Spleen (tissue), 11 donors: ENCODE results near the gene RCC1. TPM values are rescaled to one million over a fixed set of nuclear protein-coding genes. Genes with fewer than 3 reads are reported as not detected.

Source experiments
- DNase-seq: peaks from one replicate; pipeline ENCODE4 v3.0.0-alpha.2; 2020
- H3K27ac ChIP-seq, 8 donors: fragments of 200-600 bp; sonication (generic) in 7 of 8; 1 replicate in 4 of 8; 2 replicates in 4 of 8; pipeline versions ENCODE4 v1.5.0 to v1.8.0; 2016 to 2021; ENCODE audit warnings: inconsistent platforms in 4 of 8, mild to moderate bottlenecking in 4 of 8, moderate library complexity in 1 of 8
- H3K27me3 ChIP-seq, 7 donors: fragments of 200-600 bp; sonication (generic) in 6 of 7; replicated peaks in 1 of 7; 1 replicate in 4 of 7; 2 replicates in 3 of 7; pipeline versions ENCODE4 v1.5.0 to v1.8.0; 2016 to 2021; ENCODE audit warnings: inconsistent platforms in 3 of 7, mild to moderate bottlenecking in 1 of 7
- H3K36me3 ChIP-seq, 6 donors: fragments of 200-600 bp; sonication (generic) in 5 of 6; 1 replicate in 4 of 6; 2 replicates in 2 of 6; pipeline versions ENCODE4 v1.5.0 to v1.8.0; 2016 to 2021; ENCODE audit warnings: inconsistent platforms in 2 of 6
- H3K4me1 ChIP-seq, 6 donors: fragments of 200-600 bp; sonication (generic) in 5 of 6; 1 replicate in 3 of 6; 2 replicates in 3 of 6; pipeline versions ENCODE4 v1.5.0 to v1.8.0; 2016 to 2021; ENCODE audit warnings: inconsistent platforms in 3 of 6
- H3K4me3 ChIP-seq, 8 donors: fragments of 200-600 bp; sonication (generic) in 7 of 8; 1 replicate in 4 of 8; 2 replicates in 4 of 8; pipeline versions ENCODE4 v1.5.0 to v1.8.0; 2016 to 2021; ENCODE audit warnings: inconsistent platforms in 4 of 8, mild to moderate bottlenecking in 4 of 8, moderate library complexity in 2 of 8
- H3K9me3 ChIP-seq, 8 donors: fragments of 200-600 bp; sonication (generic) in 7 of 8; 1 replicate in 4 of 8; 2 replicates in 4 of 8; pipeline versions ENCODE4 v1.5.0 to v1.8.0; 2016 to 2021; ENCODE audit warnings: inconsistent platforms in 4 of 8
- POLR2A ChIP-seq, 3 donors: fragments of 450-650 bp; IDR thresholded peaks; one replicate each; pipeline ENCODE4 v1.5.1; 2017; ENCODE audit warnings: antibody characterized with exemption in 3 of 3, mild to moderate bottlenecking in 1 of 3
- POLR2AphosphoS5 ChIP-seq, 3 donors: sonication (generic); formaldehyde crosslinking; IDR thresholded peaks; one replicate each; pipeline ENCODE4 v1.5.1; 2017; ENCODE audit warnings: antibody characterized with exemption in 3 of 3
- WGBS, 5 donors: extraction: QIAGEN DNeasy Blood & Tissue Kit in 3 of 5; methylation state at CpG; one replicate each; pipeline versions ENCODE4 v1.1.5 to v1.1.7; 2013 to 2018; 5-methylcytosine and 5-hydroxymethylcytosine counted together
- intact Hi-C: fragments of 100-400 bp; cut with DNase I; formaldehyde crosslinking; loops from one replicate; pipeline ENCODE4 v1.15.0; 2023; ENCODE audit warnings: low total_unique reads
- polyA plus RNA-seq, 3 donors: library from polyadenylated mRNA; stranded (reverse); fragments of 200-250 nt; gene quantifications; one replicate each; pipeline ENCODE4 v1.2.1, GENCODE V29; 2013
- total RNA-seq, 7 donors: library from RNA; depleted of rRNA in 3 of 7; stranded (reverse); fragments of >200 nt in 3 of 7; fragmentation: NEBNext Ultra II Directional in 4 of 7; extraction: Animal tissue kit (Norgen Biotek cat#: 25700) in 4 of 7; gene quantifications; one replicate each; pipeline versions ENCODE4 v1.1.0 to v1.2.1, GENCODE V29; 2016 to 2021
- TF ChIP-seq, protein P1 (sequence below), 11 experiments: fragments of 200-600 bp in 7 of 11; fragments of 450-650 bp in 4 of 11; sonication (generic) in 4 of 11; IDR thresholded peaks in 8 of 11; conservative IDR thresholded peaks in 3 of 11; 1 replicate in 7 of 11; 2 replicates in 4 of 11; pipeline versions ENCODE4 v1.4.0 to v1.8.0; 2016 to 2021; ENCODE audit warnings: antibody characterized with exemption in 11 of 11, inconsistent platforms in 4 of 11, mild to moderate bottlenecking in 1 of 11
- donor health status: healthy with polysubstance abuse.
- donor health status: DM: no; HTN: no; CAD: no; lungs with moderate emphysema.
- donor health status: DM: no; HTN: no; CAD: no.
- donor health status: Bipolar disorder and iron deficiency.
- donor health status: healthy.
- donor health status: DM: no; HTN: no; CAD: no.
- donor health status: DM: yes; HTN: yes; CAD: no.

RCC1 gene
- total and polyA plus RNA-seq, 10 donors, result 15.1 to 29.0 (median 23.3) TPM

DNA sequence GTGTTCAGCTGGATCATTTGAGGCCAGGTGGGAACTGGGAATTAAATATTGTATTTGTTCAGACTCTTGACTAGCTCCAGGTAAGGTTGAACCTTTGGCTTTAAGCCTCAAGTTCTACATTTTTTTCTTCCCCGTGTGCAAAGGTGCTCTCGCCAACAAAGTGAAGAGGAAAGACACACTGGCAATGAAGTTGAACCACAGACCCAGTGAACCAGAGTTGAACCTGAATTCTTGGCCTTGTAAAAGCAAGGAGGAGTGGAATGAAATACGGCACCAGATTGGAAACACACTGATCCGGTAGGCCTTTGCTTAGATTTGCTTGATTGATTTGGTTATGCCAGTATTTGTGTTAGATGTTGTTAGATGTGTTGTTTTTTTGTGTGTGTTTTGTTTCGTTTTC is 25.5 kb upstream of the RCC1 start:
- no peak for DNase-seq
- H3K4me3 ChIP-seq, result no peak overlapping the region
- H3K27me3 ChIP-seq, result no peaks in the 10 kb centered on the region
- H3K9me3 ChIP-seq, result no peaks in the 10 kb centered on the region
- TF ChIP-seq POLR2AphosphoS5 (IDR thresholded peaks at IDR 0.05) (no peak), POLR2A (IDR thresholded peaks at IDR 0.05) (no peak)
- no peaks in the 10 kb centered on the region for H3K4me1 ChIP-seq
- intact Hi-C loops, result no loop called here
- peaks cover 0 to 100% (median 55%) of the 10 kb centered on the region in 6 donors for H3K36me3 ChIP-seq
- H3K27ac ChIP-seq, result no peak overlapping the region
- WGBS, 5 donors, result 95 to 97% (median 95%) methylated on average over 5 of the region's 5 CpGs

DNA sequence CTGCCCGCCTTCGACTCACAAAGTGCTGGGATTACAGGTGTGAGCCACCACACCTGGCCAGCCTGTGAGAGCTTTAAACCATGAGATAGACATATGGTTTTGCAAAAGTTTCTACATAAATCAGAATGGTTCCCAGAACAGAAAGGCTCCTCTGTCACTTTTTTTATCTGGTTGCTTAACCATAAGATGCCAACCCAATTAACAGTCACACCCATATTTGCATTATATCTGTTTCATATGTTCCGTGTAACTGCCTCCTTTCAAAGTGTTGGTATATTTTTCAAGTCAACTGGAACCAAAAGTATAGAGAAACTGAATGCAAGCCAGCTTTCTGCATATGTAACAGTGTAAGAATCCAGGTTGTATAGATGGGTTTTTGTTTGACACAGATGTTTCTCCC is 23.7 kb upstream of the RCC1 start:
- 84 to 94% (median 89%) methylated on average over 3 of the region's 3 CpGs for WGBS, 5 donors
- peaks cover 0 to 100% (median 54%) of the 10 kb centered on the region in 6 donors for H3K36me3 ChIP-seq
- TF ChIP-seq, protein P1, sequence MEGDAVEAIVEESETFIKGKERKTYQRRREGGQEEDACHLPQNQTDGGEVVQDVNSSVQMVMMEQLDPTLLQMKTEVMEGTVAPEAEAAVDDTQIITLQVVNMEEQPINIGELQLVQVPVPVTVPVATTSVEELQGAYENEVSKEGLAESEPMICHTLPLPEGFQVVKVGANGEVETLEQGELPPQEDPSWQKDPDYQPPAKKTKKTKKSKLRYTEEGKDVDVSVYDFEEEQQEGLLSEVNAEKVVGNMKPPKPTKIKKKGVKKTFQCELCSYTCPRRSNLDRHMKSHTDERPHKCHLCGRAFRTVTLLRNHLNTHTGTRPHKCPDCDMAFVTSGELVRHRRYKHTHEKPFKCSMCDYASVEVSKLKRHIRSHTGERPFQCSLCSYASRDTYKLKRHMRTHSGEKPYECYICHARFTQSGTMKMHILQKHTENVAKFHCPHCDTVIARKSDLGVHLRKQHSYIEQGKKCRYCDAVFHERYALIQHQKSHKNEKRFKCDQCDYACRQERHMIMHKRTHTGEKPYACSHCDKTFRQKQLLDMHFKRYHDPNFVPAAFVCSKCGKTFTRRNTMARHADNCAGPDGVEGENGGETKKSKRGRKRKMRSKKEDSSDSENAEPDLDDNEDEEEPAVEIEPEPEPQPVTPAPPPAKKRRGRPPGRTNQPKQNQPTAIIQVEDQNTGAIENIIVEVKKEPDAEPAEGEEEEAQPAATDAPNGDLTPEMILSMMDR (IDR thresholded peaks at IDR 0.05 in 8 of 11, conservative IDR thresholded peaks at IDR 0.05 in 3 of 11), result no peak
- TF ChIP-seq POLR2AphosphoS5 (IDR thresholded peaks at IDR 0.05) (no peak), POLR2A (IDR thresholded peaks at IDR 0.05) (no peak)
- intact Hi-C loops, result no loop called here
- no peak overlapping the region for H3K4me3 ChIP-seq
- H3K9me3 ChIP-seq, result no peaks in the 10 kb centered on the region
- no peaks in the 10 kb centered on the region for H3K27me3 ChIP-seq
- no peak overlapping the region for H3K27ac ChIP-seq
- DNase-seq, result no peak
- no peaks in the 10 kb centered on the region for H3K4me1 ChIP-seq

DNA sequence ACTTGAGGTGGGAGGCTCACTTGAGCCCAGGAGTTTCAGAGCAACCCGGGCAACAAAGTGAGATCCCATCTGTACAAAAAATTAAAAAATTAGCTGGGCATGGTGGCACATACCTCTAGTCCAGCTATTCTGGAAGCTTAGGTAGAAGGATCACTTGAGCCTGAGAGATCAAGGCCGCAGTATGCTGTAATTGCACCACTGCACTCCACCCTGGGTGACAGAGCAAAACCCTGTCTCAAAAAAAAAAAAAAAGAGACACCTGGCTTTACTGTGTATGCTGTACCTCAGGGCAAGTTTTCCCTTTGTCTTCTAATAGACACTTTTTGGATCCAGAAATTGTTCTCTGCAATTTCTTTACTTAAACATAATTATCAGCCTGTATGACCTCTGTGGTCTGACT is 23.1 kb upstream of the RCC1 start:
- intact Hi-C loops, result no loop called here
- Histone ChIP-seq H3K4me3 (no peak overlapping the region), H3K9me3 (no peaks in the 10 kb centered on the region), H3K36me3 (peaks cover 0 to 100% (median 51%) of the 10 kb centered on the region in 6 donors), H3K27ac (no peak overlapping the region), H3K4me1 (no peaks in the 10 kb centered on the region), H3K27me3 (no peaks in the 10 kb centered on the region)
- TF ChIP-seq, protein P1 (IDR thresholded peaks at IDR 0.05 in 8 of 11, conservative IDR thresholded peaks at IDR 0.05 in 3 of 11), result no peak
- TF ChIP-seq POLR2A (IDR thresholded peaks at IDR 0.05), result no peak
- no peak for TF ChIP-seq POLR2AphosphoS5 (IDR thresholded peaks at IDR 0.05)
- WGBS, 5 donors, result 91 to 97% (median 96%) methylated on average over 2 of the region's 2 CpGs
- DNase-seq, result no peak

DNA sequence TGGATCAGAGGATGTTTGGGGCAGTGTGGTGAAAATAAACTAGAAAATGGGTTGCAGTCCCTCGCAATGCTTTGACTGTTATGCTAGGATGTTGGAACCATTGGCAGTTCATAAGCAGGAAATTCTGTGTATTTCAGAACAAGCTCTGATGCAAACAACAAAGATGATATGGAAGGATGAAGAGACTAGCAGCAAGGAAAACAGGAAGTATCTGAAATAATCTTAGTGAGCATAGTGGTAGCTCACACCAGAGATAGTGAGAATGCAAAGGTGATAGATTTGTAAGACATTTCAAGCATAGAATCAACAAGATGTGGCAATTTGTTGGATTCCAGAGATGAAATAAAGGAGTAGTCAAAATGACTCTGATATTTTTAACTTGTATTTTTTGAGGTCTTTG is 11.1 kb upstream of the RCC1 start:
- TF ChIP-seq, protein P1 (IDR thresholded peaks at IDR 0.05 in 8 of 11, conservative IDR thresholded peaks at IDR 0.05 in 3 of 11), result no peak
- TF ChIP-seq POLR2AphosphoS5 (IDR thresholded peaks at IDR 0.05) (no peak), POLR2A (IDR thresholded peaks at IDR 0.05) (no peak)
- WGBS, 5 donors, result 53 to 90% (median 72%) methylated on average over 1 of the region's 1 CpG
- Histone ChIP-seq H3K27ac (peak overlapping the region in 3 of 8 donors; percentile 10 to 47 (median 38)), H3K4me1 (no peaks in the 10 kb centered on the region), H3K9me3 (no peaks in the 10 kb centered on the region), H3K27me3 (no peaks in the 10 kb centered on the region), H3K36me3 (peaks cover 5 to 99% (median 60%) of the 10 kb centered on the region in 6 donors), H3K4me3 (no peak overlapping the region)
- intact Hi-C loops, result no loop called here
- no peak for DNase-seq

DNA sequence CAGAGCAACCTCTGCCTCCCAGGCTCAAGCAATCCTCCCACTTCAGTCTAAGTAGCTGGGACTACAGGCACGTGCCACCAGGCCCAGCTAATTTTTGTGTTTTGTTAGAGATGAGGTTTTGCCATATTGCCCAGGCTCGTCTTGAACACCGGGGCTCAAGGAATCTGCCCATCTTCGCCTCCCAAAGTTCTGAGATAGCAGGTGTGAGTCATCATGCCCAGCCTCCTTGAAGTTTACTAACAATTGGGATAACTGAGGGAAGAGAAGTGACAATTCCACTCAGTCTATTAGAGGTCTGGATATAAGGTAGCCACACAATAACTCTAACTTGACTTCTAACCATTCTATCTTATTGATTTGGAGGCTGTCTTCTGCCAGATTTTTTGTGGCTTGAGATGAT is 6.3 kb upstream of the RCC1 start:
- Histone ChIP-seq H3K27ac (no peak overlapping the region), H3K4me1 (no peaks in the 10 kb centered on the region), H3K27me3 (no peaks in the 10 kb centered on the region), H3K9me3 (no peaks in the 10 kb centered on the region), H3K36me3 (peaks cover 5 to 52% (median 26%) of the 10 kb centered on the region in 6 donors), H3K4me3 (no peak overlapping the region)
- WGBS, 5 donors, result 91 to 94% (median 93%) methylated on average over 4 of the region's 4 CpGs
- no peak for DNase-seq
- TF ChIP-seq POLR2A (IDR thresholded peaks at IDR 0.05) (no peak), POLR2AphosphoS5 (IDR thresholded peaks at IDR 0.05) (no peak)
- TF ChIP-seq, protein P1 (IDR thresholded peaks at IDR 0.05 in 8 of 11, conservative IDR thresholded peaks at IDR 0.05 in 3 of 11), result no peak
- intact Hi-C loops, result no loop called here
